UCSD-AML1 (cell line): Measurements from ENCODE around the gene REEP2.

Experiments
- DNase-seq: peaks from one replicate; lab custom pipeline; 2025; ENCODE audit not compliant: unreplicated experiment; lab: John Stamatoyannopoulos, UW

The REEP2 gene

GRCh38 chr5:138448481-138449398 lies 9.9 kb downstream of the REEP2 start:
- no peak for DNase-seq

- peak; percentile 87 for DNase-seq
Measured at GRCh38 chr5:138449501-138450239, 10.8 kb downstream of the REEP2 start.

GRCh38 chr5:138450971-138451370 lies 12.1 kb downstream of the REEP2 start:
- DNase-seq: no peak

GRCh38 chr5:138452720-138453119 lies 13.9 kb downstream of the REEP2 start:
- no peak for DNase-seq

GRCh38 chr5:138453590-138453989 lies 14.7 kb downstream of the REEP2 start:
- DNase-seq: no peak

GRCh38 chr5:138454121-138454520 lies 15.3 kb downstream of the REEP2 start:
- DNase-seq: no peak

- DNase-seq: no peak
Measured at GRCh38 chr5:138455232-138455930, 16.5 kb downstream of the REEP2 start.

GRCh38 chr5:138457531-138458275 lies 18.8 kb downstream of the REEP2 start:
- DNase-seq: peak; percentile 31

GRCh38 chr5:138458384-138458783 lies 19.5 kb downstream of the REEP2 start:
- DNase-seq: peak; percentile 58

GRCh38 chr5:138458856-138459255 lies 20.0 kb downstream of the REEP2 start:
- no peak for DNase-seq

- DNase-seq: peak; percentile 85
Measured at GRCh38 chr5:138459311-138459933, 20.6 kb downstream of the REEP2 start.

- no peak for DNase-seq
Measured at GRCh38 chr5:138460032-138460693, 21.3 kb downstream of the REEP2 start.

GRCh38 chr5:138461343-138462125 lies 22.7 kb downstream of the REEP2 start:
- DNase-seq: no peak

- no peak for DNase-seq
Measured at GRCh38 chr5:138463419-138464007, 24.7 kb downstream of the REEP2 start.

GRCh38 chr5:138464008-138464387 lies 25.1 kb downstream of the REEP2 start:
- peak; percentile 98 for DNase-seq

GRCh38 chr5:138464388-138465260 lies 25.8 kb downstream of the REEP2 start:
- DNase-seq: peak; percentile 96

GRCh38 chr5:138465261-138466124 lies 26.6 kb downstream of the REEP2 start, which contains the start of gene EGR1:
EGR1 (plus strand) TSS chr5:138465479; CDS start chr5:138465762, 283 bp downstream.
- peak; percentile 96 for DNase-seq
